Psoas muscle (tissue), 8 donors: Measurements from ENCODE around the gene TPD52L2. TPM values are rescaled to one million over a fixed set of nuclear protein-coding genes. Genes with fewer than 3 reads are reported as not detected.

Experiments used
- ATAC-seq, 4 donors: fragments of 200-7000 bp; cut with Tn5 transposase; one replicate each; pipeline ENCODE4 v1.9.1; 2020; ENCODE audit warnings: moderate library complexity in 3 of 4, mild to moderate bottlenecking in 2 of 4
- DNase-seq, 2 donors: peaks; one replicate each; pipeline ENCODE4 v3.0.0-alpha.2; 2020
- H3K27ac ChIP-seq: fragments of 200-600 bp; one replicate; pipeline ENCODE4 v1.8.0; 2022
- H3K27me3 ChIP-seq, 3 donors: fragments of 200-600 bp in 1 of 3; one replicate each; pipeline versions ENCODE4 v1.6.1 to v1.8.0; 2013 to 2022; ENCODE audit warnings: low read length in 2 of 3, mild to moderate bottlenecking in 2 of 3, moderate library complexity in 1 of 3; ENCODE audit not compliant: insufficient read depth in 3 of 3
- H3K36me3 ChIP-seq, 2 donors: fragments of 200-600 bp in 1 of 2; one replicate each; pipeline versions ENCODE4 v1.6.1 to v1.8.0; 2013 to 2022; ENCODE audit warnings: low read depth in 1 of 2, mild to moderate bottlenecking in 1 of 2, moderate library complexity in 1 of 2; ENCODE audit not compliant: insufficient read depth in 1 of 2
- H3K4me1 ChIP-seq: fragments of 200-600 bp; one replicate; pipeline ENCODE4 v1.8.0; 2022
- H3K4me3 ChIP-seq: fragments of 200-600 bp; one replicate; pipeline ENCODE4 v1.8.0; 2022; ENCODE audit warnings: mild to moderate bottlenecking
- H3K9me3 ChIP-seq: fragments of 200-600 bp; one replicate; pipeline ENCODE4 v1.8.0; 2022
- WGBS, 3 donors: extraction: QIAGEN DNeasy Blood & Tissue Kit; methylation state at CpG; one replicate each; pipeline versions ENCODE4 v1.1.6 to v1.1.7; 2013; 5-methylcytosine and 5-hydroxymethylcytosine counted together
- intact Hi-C, 2 donors: fragments of 100-400 bp; cut with DNase I; formaldehyde crosslinking; loops; one replicate each; pipeline versions ENCODE4 v1.11.0 to v1.14.2; 2022
- long read RNA-seq, 2 donors: library from polyadenylated mRNA; unstranded; transcript quantifications; one replicate each; pipeline ENCODE4 v2.0.0, GENCODE V29; 2021
- polyA plus RNA-seq, 3 donors: library from polyadenylated mRNA; stranded (reverse); fragments of 200-250 nt; gene quantifications; one replicate each; pipeline ENCODE4 v1.2.3, GENCODE V29; 2013
- total RNA-seq, 4 donors: library from RNA; stranded (reverse); fragmentation: NEBNext Ultra II Directional in 2 of 4; extraction: Animal tissue kit (Norgen Biotek cat#: 25700) in 2 of 4; gene quantifications; one replicate each; pipeline versions ENCODE4 v1.2.1 to v1.2.4, GENCODE V29; 2021 to 2023
- TF ChIP-seq, protein P1 (sequence below): fragments of 200-600 bp; IDR thresholded peaks from one replicate; pipeline ENCODE4 v1.8.0; 2022; ENCODE audit warnings: antibody characterized with exemption
- donor health status: healthy with polysubstance abuse.
- donor health status: DM: no; HTN: no; CAD: no; lungs with moderate emphysema.
- donor health status: Bipolar disorder and iron deficiency.
- donor health status: healthy.
- donor health status: DM: yes; HTN: yes; CAD: no.
- donor health status: DM: no; HTN: no; CAD: no.
- donor health status: DM: no; HTN: no; CAD: no.
- donor health status: DM: yes; HTN: yes; CAD: no.

TPD52L2 gene
- total RNA-seq (10 to 100 TPM; 40.7 to 56.0 (median 55.1) TPM), polyA plus RNA-seq (100 to 1,000 TPM in 1 of 3 donors, 10 to 100 TPM in 2; 46.7 to 152 (median 89.7) TPM)
- long read RNA-seq, donor 1, transcript TPD52L2-202 (7 exons, 2,297 nt), result major isoform, 37 of 52 reads
- long read RNA-seq, donor 1, partial matches to known transcripts, result 3 of 52 reads
- long read RNA-seq, donor 1, other reads (novel, unspliced or antisense), result 10 of 52 reads
- long read RNA-seq, donor 2, full-length matches to known transcripts, result 112 of 133 reads
- long read RNA-seq, donor 2, partial matches to known transcripts, result 14 of 133 reads
- long read RNA-seq, donor 2, other reads (novel, unspliced or antisense), result 7 of 133 reads

DNA sequence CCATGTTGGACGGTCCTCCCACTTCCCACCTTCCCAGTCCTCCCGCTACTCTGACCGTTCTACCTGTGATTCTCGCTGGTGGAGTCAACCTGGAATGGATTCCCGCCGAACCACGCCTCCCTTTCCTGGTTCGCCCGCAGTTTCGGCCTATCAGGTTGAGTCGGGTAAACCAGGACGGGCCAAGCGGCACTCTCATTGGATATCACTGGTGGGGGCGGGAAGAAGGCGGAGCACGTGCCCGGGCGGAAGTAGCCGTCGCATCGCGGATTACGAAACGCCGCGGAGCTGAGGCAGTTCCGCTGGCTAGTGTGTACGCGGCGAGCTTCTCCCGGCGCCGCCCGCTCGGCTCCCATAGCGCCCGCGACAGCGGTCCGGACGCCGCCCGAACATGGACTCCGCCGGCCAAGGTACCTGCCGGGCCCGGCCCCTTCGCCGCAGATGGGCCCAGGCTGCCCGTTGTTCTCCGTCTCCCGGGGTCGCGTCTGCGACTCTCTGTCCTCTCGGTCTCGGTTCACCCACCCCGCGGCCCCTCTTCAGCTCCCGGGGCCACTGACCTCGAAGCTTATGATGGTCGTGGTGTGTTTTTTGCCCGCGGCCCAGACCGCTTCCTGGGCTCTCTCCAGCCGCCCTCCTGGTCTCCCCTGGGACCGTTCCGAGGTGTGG is at the start of gene TPD52L2:
TSS of gene TPD52L2 (plus strand) at position 293 of the 663 bp plus-strand sequence. CDS start at position 389, 96 bp downstream.
- TF ChIP-seq, protein P1, sequence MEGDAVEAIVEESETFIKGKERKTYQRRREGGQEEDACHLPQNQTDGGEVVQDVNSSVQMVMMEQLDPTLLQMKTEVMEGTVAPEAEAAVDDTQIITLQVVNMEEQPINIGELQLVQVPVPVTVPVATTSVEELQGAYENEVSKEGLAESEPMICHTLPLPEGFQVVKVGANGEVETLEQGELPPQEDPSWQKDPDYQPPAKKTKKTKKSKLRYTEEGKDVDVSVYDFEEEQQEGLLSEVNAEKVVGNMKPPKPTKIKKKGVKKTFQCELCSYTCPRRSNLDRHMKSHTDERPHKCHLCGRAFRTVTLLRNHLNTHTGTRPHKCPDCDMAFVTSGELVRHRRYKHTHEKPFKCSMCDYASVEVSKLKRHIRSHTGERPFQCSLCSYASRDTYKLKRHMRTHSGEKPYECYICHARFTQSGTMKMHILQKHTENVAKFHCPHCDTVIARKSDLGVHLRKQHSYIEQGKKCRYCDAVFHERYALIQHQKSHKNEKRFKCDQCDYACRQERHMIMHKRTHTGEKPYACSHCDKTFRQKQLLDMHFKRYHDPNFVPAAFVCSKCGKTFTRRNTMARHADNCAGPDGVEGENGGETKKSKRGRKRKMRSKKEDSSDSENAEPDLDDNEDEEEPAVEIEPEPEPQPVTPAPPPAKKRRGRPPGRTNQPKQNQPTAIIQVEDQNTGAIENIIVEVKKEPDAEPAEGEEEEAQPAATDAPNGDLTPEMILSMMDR, result no peak
- Histone ChIP-seq H3K36me3 (peaks cover 3 to 32% of the 10 kb centered on the region in 2 donors), H3K4me3 (peak within 1 kb of the TSS; percentile 99), H3K27ac (peak within 1 kb of the TSS; percentile 96), H3K27me3 (no peaks in the 10 kb centered on the region), H3K4me1 (peaks cover 14% of the 10 kb centered on the region), H3K9me3 (no peaks in the 10 kb centered on the region)
- ATAC-seq (peak; percentile 94 to 97 (median 94)), DNase-seq (peak; percentile 99)
- intact Hi-C loops, result loop anchor here in 1 of 2 donors (1.0 kb wide), 1 partner anchor 79 kb away; no protein-coding TSS in a partner anchor
- WGBS, 3 donors, result 0% methylated on average over 45 to 68 of the region's 68 CpGs

DNA sequence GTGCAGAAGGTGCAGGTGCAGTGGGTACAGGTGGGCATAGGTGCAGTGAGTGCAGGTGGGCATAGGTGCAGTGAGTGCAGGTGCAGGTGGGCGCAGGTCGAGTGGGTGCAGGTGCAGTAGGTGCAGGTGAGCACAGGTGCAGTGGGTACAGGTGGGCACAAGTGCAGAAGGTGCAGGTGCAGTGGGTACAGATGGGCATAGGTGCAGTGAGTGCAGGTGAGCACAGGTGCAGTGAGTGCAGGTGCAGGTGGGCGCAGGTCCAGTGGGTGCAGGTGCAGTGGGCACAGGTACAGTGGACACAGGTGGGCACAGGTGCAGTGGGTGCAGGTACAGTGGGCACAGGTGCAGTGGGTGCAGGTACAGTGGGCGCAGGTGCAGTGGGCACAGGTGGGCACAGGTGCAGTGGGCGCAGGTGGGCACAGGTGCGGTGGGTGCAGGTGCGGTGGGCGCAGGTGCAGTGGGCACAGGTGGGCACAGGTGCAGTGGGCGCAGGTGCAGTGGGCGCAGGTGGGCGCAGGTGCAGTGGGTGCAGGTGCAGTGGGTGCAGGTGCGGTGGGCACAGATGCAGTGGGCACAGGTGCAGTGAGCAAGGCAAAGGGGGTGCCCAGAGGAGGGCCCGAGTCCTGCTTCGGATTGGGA is 49.3 kb upstream of the TPD52L2 start:
- no peak overlapping the region for H3K27ac ChIP-seq
- no peaks in the 10 kb centered on the region for H3K36me3 ChIP-seq
- WGBS, 3 donors, result 77 to 91% (median 85%) methylated on average over 14 of the region's 14 CpGs
- intact Hi-C loops, result no loop called here
- no peaks in the 10 kb centered on the region for H3K4me1 ChIP-seq
- no peak overlapping the region for H3K4me3 ChIP-seq
- TF ChIP-seq, protein P1, result no peak
- no peaks in the 10 kb centered on the region for H3K27me3 ChIP-seq
- no peaks in the 10 kb centered on the region for H3K9me3 ChIP-seq
- DNase-seq (no peak), ATAC-seq (no peak)

DNA sequence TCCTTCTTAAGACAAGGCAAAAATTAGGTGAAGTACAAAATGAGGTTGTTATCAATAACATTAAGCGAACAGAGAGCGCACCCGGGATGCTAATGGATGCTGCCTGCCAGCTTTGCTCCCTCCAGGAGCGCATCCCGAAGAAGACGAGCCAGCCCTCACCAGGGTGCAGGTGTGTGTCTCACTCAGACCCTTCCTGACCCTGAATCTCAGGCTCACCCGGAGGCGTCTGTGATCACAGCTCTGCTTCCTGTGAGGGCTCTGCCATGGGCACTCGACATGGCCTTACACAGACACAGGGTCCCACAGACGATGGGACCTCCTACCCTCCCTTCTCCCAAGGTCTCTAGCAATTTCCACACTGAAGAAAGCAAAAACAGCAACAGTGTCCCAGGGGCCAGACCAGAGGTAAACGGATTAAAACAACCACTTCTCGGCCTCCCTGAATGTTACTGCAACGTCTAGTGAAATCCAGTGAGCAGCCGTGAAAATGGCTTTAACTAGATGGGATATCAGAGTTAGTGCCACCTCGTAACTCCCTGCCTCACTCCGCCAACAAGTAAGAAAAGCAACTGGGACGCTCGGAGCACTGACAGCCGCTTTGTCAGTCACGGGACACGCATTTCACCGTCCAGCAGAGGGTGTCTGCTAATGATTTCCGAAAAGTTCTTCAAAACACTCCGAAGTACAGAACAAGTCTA is 45.7 kb upstream of the TPD52L2 start:
- intact Hi-C loops, result no loop called here
- Histone ChIP-seq H3K4me3 (peak overlapping the region; percentile 31), H3K36me3 (no peaks in the 10 kb centered on the region), H3K27ac (peak overlapping the region; percentile 27), H3K27me3 (no peaks in the 10 kb centered on the region), H3K4me1 (no peaks in the 10 kb centered on the region), H3K9me3 (no peaks in the 10 kb centered on the region)
- TF ChIP-seq, protein P1, result peak; percentile 44
- ATAC-seq (peak; percentile 57 to 73 (median 61)), DNase-seq (no peak)
- WGBS, 3 donors, result 34 to 41% (median 35%) methylated on average over 24 of the region's 24 CpGs

DNA sequence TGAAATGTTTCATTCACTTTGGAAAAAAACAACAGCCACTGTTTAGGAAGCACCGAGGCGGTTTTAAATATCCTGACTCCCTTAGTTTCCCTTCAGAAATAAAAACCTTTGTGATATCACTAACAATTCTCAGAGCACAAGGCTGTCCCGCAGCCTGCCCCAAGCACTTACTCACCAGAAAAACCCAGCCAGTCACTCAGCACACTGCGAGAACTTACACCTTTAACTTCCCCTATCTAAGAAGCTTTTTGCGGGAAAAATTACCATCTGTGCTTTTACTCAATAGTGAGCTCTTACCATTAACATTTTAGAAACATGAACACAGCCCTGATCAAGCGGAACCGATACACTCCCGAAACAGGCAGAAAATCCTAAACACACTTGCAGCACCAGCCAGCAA is 43.3 kb upstream of the TPD52L2 start:
- TF ChIP-seq, protein P1, result no peak
- intact Hi-C loops, result no loop called here

More for the DNA sequence above, 43.3 kb upstream of the TPD52L2 start:
- H3K4me3 ChIP-seq, result no peak overlapping the region
- H3K4me1 ChIP-seq, result no peaks in the 10 kb centered on the region
- no peak overlapping the region for H3K27ac ChIP-seq
- H3K9me3 ChIP-seq, result no peaks in the 10 kb centered on the region
- DNase-seq (no peak), ATAC-seq (no peak)
- WGBS, 3 donors, result 81 to 82% (median 82%) methylated on average over 8 of the region's 8 CpGs
- no peaks in the 10 kb centered on the region for H3K36me3 ChIP-seq
- no peaks in the 10 kb centered on the region for H3K27me3 ChIP-seq
